ENCODE results near the gene PPP1R27. TPM values are rescaled to one million over a fixed set of nuclear protein-coding genes. Genes with fewer than 3 reads are reported as not detected.

PPP1R27 gene, protein sequence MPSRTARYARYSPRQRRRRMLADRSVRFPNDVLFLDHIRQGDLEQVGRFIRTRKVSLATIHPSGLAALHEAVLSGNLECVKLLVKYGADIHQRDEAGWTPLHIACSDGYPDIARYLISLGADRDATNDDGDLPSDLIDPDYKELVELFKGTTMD
- not detected in 2 replicates for total RNA-seq (2014; rRNA removed; shearing (Covaris generic); ENCODE audit: low replicate concordance)

DNA sequence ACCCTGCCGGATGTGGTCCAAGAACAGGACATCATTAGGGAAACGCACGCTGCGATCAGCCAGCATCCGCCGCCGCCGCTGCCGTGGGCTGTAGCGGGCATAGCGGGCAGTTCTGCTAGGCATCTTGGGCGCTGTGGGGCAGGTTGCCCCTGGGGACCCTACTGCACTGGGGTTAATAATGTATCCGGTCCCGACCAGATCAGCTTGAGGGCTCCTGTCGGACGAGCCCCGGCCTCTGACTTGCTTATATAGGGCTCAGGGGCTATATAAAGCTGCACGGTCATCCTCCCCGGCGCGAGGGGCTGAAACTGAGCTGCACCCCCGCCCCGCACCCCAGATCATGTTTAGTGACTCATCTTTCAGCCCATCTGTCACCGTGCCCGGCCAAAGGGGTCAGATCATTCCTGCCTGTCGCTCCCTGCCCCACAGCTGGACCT, at the start of gene PPP1R27:
TSS of gene PPP1R27 (minus strand) at position 220 of the 437 bp plus-strand sequence. CDS start at position 123, 97 bp downstream.
- in situ Hi-C loops (cut with HindIII; ENCODE audit: low pct_unique_long_range_greater_than_20kb, low sequenced_read_pairs): no loop called here
- DNase-seq (ENCODE audit: low read depth): no peak

DNA sequence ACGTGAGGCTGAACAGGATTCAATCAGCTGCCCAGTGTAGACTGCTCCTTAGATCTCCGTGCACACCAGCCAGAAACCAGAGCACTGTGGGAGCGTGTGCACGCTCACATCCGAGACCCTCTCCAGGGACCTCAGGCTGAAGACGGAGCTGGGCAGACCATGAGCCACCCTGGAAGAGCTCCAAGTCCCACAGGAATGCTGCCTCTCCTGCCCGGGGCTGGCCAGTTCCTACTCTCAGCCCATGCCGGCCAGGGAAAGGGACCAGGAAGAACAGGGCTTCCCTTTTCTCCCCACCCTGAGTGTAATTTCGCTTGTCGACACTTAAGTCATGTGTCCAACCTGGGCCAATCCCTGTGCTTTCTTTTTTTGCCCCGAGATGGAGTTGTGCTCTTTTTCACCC, 49.7 kb upstream of the PPP1R27 start:
- in situ Hi-C loops (cut with HindIII; ENCODE audit: low pct_unique_long_range_greater_than_20kb, low sequenced_read_pairs): no loop called here
- DNase-seq (ENCODE audit: low read depth): no peak

DNA sequence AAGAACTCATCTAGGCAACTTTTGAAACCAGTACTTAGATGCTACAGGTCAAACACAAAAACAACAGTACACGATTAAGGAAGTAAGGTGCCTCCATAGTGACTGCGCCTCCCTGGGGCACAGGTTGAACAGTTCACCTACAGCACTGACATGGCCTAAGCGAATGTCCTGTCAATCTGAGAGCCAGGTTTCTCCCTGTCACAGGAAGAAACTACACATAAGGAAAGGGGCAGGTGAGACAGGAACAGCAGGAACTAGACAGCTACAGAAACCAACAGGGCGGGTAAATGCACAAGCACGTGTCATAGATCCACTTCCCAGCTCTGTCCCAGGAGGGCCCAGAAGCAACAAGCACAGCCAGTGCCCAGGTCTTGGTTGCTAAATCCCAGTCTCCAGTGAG, 44.3 kb upstream of the PPP1R27 start:
- no peak for DNase-seq (ENCODE audit: low read depth)
- in situ Hi-C loops (cut with HindIII; ENCODE audit: low pct_unique_long_range_greater_than_20kb, low sequenced_read_pairs): no loop called here

DNA sequence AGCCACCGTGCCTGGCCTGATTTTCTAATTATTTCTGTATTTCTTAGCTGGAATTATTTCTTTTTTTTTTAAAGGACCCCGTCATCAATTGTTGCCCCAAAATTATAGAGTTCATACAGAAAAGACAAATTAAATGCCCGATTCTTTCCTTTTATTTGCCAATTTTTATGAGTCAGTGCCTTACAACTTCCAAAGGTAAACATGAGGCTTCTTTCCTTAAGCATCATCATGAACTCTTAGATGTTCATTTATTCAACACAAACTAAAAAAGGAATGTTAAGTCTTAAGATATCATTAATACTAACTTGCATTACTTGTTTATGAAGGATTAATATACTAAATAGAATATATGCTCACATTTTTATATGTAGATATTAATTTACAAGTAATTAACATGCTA, 43.4 kb upstream of the PPP1R27 start:
- DNase-seq (ENCODE audit: low read depth): no peak
- in situ Hi-C loops (cut with HindIII; ENCODE audit: low pct_unique_long_range_greater_than_20kb, low sequenced_read_pairs): no loop called here

DNA sequence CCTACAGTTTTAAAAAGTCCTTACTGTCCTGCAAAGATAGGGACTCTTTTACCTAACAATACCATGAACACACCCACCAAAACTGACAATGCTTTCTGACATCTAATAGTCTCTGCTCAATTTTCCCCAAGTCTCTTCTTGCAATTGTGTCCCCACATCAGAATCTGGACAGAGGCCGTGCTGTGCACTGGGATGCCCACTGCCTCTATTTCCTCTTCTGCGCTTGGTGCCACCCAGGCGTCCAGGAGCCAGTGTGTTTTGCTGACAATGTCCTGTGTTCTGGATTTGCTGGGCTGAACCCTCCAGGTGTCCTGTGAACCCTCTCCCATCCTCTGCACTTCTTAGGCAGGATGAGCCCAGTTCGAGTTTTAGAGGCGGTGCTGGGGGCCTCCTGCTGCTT, 42.7 kb upstream of the PPP1R27 start:
- in situ Hi-C loops (cut with HindIII; ENCODE audit: low pct_unique_long_range_greater_than_20kb, low sequenced_read_pairs): no loop called here
- no peak for DNase-seq (ENCODE audit: low read depth)

DNA sequence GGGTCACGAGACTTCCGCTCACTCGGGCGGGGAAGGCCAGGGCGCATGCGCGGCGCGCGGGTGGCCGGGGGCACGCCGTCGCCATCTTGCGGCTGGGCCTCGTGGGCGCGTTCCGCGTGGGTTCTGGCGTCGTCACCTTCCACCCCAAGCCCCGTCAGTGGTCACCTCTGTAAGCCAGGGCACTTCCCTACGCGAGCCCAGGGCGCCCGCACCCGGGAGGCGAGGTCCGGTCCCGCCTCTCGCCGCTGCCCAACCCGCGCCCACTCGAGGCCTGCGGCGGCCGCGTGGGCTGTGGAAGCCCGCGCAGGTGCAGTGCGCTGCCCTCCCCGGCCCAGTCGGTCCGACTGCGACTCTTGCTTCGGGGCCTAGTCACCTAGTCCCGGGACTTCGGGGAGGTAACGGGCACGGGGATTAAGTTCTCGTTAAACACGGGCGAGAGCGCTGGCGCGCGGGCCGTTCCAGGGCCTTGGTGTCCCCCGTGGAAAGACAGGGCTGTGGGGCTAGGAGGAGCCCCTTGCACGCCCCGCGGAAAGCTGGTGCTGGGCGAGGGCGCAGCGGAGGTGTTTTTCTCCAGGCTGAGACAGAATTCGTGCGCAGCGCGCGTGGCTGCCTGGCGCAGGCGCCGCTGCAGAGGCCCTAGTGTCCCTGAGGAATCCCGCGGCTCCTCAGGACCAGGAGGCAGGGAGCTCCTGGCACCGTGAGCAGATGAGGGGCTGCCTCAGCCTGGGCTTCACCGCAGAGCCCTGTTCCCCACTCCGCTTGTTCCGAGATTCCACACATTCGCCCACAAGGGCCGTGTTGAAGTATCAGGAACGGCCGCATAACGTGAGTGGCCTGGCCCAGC, 36.8 kb upstream of the PPP1R27 start:
- in situ Hi-C loops (cut with HindIII; ENCODE audit: low pct_unique_long_range_greater_than_20kb, low sequenced_read_pairs): no loop called here
- DNase-seq (ENCODE audit: low read depth): peak; percentile 80

DNA sequence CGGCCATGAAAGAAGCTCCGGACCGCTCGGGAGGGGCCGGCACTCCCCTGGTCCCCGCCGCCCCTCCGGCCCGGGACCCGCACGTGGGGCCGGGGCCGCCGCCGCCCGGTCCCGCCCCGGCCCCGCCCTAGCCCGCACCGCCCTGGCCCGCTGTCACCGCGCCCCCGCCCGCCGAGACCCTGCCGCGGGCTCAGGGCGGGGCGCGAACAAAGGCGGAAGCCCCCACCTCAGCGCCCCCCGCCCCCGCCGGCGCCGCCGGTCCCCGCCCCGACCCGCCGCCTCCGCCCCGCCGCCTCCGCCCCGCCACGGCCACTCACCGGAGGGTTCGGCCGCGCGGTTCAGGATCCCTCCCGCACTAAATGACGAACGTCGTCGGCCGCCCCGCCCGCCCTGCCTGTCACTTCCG, 36.1 kb upstream of the PPP1R27 start, which contains the start of gene ARHGDIA:
TSS of gene ARHGDIA (minus strand) at position 357 of the 406 bp plus-strand sequence. CDS start 1,407 bp downstream, outside the sequence.
- no peak for DNase-seq (ENCODE audit: low read depth)
- in situ Hi-C loops (cut with HindIII; ENCODE audit: low pct_unique_long_range_greater_than_20kb, low sequenced_read_pairs): no loop called here

DNA sequence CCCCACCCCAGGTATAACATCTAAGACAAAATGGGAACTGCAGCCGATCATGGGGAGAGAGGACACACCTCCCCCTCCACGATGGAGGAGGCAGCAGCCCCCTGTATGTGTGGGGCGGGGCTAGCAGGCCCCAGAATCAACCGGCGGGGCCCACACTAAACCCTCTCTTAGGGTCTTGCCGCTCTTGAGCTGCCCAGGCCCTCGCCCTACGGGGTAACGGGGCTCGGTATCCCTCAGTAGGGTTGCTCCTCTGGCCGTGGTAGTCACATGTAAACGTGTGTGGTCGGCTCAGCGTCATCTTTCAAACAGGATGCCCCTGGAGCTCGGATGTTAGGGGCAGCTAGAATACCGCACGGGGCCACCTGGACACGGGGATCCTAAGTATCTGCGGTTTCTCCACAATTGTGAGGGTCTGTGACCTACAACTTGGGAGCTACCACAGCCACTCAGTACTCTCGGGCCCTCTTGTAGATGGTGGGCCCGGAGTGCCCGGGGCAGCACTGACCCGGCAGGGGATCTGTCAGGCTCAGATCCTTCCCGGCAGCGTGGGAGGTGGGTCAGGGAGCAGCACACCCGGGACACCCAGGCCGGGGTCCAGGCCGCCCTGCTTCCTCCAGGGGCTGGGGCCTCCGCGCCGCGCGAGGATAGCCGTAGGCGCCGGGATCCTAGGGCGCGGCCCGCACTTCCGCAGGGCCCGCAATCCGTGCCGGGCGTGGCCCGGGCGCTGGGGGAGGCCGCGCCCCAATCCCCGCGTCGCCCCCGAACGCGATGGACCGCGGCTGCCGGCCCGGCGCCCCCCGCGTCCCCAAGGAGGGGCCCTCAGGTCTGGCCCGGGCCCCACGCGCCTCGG, 35.5 kb upstream of the PPP1R27 start:
- in situ Hi-C loops (cut with HindIII; ENCODE audit: low pct_unique_long_range_greater_than_20kb, low sequenced_read_pairs): no loop called here
- DNase-seq (ENCODE audit: low read depth): peak; percentile 56

DNA sequence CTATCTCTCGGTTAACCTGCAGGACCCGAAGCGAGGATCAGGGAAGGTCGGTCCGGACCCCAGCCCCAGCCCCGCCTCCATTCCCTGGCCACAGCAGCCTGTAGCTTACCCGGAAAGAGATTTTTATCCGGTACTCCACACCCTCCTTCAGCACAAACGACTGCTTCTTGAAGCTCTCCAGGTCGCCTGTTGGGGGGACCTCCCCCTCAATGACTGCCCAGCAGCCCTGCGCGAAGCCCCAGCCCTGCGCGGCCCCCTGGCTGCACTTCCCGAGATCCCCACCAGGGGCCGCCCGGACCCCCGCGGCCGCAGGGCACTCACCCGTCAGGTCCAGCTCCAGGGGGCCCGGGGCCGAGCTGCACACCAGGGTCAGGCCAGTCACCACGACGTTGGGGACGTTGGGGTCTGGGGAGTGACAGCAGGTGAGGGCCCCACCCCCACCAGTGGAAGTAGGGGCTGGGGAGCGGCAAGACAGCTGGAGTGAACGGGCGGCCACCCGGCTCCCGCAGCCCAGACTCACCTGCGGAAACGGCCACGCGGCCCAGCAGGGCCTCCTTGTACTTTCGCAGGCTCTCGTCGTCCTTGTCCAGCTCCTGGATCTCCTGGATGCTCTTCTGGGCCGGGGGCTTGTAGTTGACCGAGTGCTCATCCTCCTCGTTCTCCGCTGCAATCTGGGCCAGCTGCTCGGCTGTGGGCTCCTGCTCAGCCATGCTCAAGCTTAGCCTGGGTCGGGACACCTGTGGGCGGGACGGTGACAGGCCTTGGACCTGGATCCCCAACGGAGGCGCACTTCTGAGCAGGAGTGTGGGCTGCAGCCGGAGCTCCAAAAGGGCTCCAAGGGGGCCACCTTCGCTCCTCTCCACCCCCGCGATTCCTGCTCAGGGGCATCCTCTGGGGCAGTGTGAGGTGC, 34.6 kb upstream of the PPP1R27 start:
- DNase-seq (ENCODE audit: low read depth): peak; percentile 58
- in situ Hi-C loops (cut with HindIII; ENCODE audit: low pct_unique_long_range_greater_than_20kb, low sequenced_read_pairs): no loop called here

DNA sequence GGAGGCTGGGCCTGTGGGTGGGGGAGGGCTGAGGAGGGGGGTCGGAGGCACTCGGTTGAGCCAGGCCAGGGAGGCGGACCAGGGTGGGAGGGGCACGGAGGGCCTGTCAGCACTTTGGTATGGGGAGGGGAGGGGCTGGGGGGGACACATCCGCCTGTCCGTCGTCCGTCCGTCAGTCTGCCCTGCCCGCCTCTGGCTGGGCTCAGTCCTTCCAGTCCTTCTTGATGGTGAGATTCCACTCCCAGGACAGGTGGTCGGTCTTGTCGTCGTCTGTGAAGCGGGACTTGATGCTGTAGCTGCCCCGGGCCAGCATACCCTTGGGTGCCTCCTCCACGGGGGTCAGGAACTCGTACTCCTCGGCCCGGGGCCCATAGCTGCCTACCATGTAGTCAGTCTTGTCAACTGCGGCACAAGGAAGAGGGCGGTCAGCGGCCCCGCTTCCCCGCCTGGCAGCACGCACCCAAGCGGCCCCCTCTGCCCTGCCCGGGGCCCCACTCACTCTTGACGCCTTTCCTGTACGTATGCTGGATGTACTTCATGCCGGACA, 33.9 kb upstream of the PPP1R27 start:
- DNase-seq (ENCODE audit: low read depth): peak; percentile 79
- in situ Hi-C loops (cut with HindIII; ENCODE audit: low pct_unique_long_range_greater_than_20kb, low sequenced_read_pairs): no loop called here

DNA sequence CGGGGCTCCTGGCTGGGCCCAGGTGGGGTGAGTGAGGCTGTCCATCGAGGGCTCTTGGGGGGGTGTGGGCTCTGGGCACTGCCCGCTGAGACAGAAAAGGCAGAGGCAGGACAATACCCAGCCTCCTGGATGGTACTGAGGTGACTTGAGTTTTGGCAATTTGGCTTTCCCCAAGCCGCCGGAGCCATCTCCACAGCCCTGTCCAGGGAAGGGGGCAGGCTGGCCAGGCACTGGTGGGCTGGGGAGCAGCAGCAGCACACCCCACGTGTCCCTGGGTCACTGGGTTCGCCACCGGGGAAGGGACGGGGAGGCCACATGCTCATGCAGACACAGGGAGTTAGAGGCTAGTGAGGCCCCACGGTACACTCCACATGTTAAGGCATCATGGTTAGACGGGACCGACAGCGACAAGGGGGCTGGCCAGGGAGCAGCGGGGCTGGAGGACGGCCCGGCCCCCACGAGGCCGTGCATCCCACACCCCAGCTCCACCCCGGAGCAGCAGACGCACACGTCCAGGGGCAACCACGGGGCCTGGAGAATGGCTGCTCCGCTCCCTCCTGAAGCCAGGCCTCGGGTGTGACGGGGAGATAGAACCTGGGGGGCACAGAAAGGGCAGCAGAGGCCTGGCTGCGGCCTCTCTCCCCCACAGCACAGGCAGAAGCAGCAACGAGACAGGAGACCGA, 33.3 kb upstream of the PPP1R27 start:
- DNase-seq (ENCODE audit: low read depth): peak; percentile 77

DNA sequence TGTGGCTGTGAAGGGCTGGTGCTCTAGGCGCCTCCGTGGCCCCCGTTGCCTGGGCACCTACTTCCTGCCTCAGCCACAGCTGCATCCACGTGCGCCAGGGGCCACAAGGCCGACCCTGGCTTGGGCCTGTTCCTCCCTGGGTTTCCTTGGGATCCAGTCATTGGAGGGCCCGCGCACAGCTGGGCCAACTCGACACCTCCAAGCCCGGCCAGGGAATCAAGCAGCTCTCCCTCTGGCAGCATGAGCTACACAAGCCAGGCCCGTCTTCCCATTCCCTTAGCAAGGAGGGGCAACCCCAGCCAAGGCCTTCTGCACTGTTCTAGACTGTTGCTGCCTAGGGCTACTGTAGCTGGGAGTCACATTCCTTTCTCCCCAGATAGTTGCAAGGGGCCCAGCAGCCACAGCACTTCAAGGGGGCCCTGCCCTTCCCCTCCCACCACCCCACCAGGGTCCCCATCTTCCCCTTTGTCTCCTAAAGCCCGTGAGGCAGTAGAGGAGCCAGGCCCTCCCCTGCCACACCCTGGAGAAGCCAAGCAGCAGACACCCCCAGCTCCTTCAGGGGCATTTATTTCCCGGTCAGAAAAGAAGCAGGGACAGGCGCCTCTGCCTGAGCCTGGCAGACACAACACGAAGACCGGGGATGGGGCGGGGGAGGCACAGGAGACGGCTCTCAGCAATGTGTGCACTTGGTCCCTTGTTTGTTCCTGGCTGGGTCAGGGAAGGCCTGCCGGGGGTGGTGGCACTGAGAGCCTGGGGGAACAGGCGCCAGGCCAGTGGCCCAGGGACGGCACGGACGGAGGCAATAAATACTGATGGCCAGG, 32.5 kb upstream of the PPP1R27 start:
- peak; percentile 56 for DNase-seq (ENCODE audit: low read depth)
- in situ Hi-C loops (cut with HindIII; ENCODE audit: low pct_unique_long_range_greater_than_20kb, low sequenced_read_pairs): no loop called here

More for the DNA sequence above, 33.3 kb upstream of the PPP1R27 start:
- in situ Hi-C loops (cut with HindIII; ENCODE audit: low pct_unique_long_range_greater_than_20kb, low sequenced_read_pairs): no loop called here

DNA sequence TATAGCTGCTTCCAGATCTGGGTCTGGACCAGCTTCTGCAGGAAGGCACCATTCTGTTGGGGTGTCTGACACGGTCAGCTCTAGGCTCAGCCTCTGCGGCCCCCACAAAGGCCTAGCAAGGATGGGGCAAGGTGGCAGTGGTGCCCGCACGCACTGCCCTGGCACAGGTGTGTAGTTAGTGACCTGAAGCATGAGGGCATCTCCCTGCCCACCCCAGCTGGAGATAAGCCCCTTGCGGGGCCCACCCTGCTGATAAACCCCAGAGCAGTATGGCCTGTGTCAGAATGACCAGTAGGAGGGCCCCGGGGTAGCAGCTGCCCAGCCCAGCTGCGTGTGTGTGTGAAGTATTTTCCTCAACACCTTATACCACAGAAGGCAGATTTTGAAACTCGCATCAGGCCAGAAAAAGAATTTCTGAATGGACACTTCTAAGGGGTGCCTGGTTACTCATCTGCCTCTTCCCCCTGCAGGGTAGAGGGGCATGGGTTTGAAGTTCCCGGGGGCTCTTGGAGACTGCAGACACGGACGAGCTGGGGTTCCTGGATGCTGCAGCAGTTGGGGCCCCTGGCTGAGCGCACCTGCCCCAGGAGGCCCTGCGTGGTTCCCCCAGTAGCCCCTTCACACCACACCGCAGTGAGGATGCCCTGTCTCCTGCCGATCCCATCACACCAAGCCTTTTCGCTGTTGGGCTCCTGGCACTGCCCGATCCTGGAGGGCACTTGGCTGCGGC, 31.8 kb upstream of the PPP1R27 start:
- DNase-seq (ENCODE audit: low read depth): no peak
- in situ Hi-C loops (cut with HindIII; ENCODE audit: low pct_unique_long_range_greater_than_20kb, low sequenced_read_pairs): no loop called here

DNA sequence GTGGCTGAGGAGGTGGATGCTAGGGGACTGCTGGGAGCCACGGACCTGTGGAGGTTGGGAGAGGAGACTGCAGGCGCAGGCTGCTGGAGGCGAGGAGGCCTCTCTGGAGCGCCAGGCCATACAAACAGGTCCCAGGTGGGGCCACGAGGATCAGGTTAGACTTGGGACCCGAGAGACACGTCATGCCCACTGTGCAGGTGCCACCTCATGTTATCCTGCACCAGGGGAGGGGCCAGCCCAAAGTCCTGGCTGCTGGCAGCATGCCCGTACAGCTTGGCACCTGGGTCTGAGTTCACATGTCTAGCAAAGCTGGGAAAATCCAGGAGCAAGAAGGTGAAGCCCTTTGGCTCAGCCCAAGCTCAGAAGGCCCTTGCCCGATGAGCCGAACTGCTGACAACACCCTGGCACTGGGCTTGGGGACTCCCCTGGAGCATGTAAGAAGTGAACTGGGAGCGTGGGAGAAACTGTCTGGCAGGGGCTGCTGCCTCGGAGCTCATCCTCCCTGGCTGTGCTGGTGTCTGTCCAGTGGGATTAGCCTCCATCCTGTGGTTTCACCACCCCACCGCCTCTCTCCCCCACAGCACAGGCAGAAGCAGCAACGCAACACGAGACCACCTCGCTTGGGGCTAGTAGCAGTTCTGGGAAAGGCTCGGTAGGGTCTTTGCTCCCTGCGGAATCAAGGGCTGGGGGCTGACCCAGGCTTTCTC, 31.0 kb upstream of the PPP1R27 start:
- in situ Hi-C loops (cut with HindIII; ENCODE audit: low pct_unique_long_range_greater_than_20kb, low sequenced_read_pairs): no loop called here
- DNase-seq (ENCODE audit: low read depth): no peak

DNA sequence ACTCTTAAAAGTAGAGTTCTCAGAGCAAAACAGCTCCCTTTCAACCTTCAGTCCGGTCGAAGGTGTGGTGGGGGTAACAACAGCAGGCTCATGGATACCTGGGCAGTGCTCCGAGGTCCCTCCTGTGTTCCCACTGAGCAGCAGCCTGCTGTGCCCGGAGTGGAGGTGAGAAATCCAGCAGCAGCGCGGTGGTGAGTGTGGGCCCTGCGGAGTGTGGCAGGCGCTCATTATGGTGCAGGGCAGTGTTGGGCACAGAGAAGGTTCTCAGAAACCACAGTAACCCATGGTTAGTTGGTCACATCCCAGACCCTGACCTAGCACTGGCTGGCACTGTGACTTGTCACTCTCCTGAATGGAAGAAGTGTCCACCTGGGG, 30.5 kb upstream of the PPP1R27 start:
- in situ Hi-C loops (cut with HindIII; ENCODE audit: low pct_unique_long_range_greater_than_20kb, low sequenced_read_pairs): no loop called here
- no peak for DNase-seq (ENCODE audit: low read depth)
